Eye (tissue), 1 donor: ENCODE data around the gene MIF4GD.
"Not testable (repeated sequence)": the region's sequence is repeated elsewhere in the genome, so short reads cannot be mapped to it uniquely, and the experiment has no call there.

Source experiments
- DNase-seq: peaks from one replicate; pipeline ENCODE4 v3.0.0-alpha.2; 2015

MIF4GD gene

DNA sequence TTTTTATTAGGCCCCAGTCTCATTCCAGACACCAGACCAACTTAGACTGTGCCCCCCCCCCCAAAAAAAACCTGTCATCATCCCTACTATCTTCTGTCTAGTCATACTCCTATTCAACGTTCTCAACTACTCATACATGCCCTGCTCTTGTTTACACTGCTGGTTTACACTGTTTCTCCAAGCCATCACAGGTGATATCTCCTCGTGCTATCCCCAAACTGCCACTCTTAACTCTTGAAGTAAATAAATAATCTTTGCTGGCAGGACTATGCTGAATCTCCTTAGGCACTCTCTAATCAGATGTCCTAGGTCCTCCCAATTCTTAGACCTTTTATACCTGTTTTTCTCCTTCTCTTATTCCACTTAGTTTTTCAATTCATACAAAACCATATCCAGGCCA lies 13.8 kb downstream of the MIF4GD start:
- not testable (repeated sequence) for DNase-seq

- DNase-seq = not testable (repeated sequence)
Measured at GRCh38 chr17:75255954-75256698, 14.9 kb downstream of the MIF4GD start.

- DNase-seq = no peak
Measured at GRCh38 chr17:75252039-75252816, 18.8 kb downstream of the MIF4GD start.

DNA sequence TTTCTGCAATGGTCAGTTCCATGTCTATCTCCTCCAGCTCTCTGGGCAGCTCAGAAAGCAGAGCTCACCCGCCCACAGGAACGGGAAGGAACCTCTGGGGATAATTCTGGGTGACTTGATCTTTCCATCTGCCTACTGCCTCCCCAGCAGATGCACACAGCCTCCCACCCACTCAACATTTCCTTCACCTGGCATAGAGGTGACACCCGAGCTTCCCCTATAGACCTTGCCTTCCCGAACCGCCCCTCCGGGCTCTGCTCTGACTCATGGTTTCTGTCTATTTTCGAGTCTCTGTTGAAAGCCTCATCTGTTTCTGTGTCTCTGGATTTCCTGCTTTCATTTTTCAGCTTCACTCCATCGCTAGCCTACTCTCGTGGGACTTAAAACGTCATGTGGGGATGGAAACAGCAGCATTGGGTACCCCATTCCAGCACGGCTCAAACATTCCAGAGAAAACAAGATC lies 21.0 kb downstream of the MIF4GD start:
- DNase-seq = no peak

GRCh38 chr17:75249564-75249963 lies 21.5 kb downstream of the MIF4GD start:
- no peak for DNase-seq

- no peak for DNase-seq
Measured at GRCh38 chr17:75246404-75246803, 24.6 kb downstream of the MIF4GD start.

DNA sequence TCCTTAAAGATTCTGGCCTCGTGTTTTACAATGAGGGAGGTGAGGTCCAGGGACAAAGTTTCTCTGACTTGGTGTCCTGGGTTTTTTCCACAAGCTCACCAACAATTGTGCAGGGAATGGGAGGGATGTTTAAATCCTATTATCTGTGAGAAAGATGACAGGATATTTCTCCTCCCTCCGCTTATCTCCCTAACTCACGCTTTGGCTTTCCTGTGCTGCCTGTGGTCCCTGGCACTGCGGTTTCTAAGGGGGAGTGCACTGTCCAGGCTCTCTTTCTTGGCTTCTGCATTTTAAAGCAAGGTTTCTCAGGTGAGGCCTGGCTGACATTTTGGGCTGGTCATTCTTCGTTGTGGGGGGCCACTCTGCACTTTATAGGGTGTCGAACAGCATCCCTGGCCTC lies 26.0 kb downstream of the MIF4GD start:
- DNase-seq = no peak

GRCh38 chr17:75244133-75244866 lies 26.7 kb downstream of the MIF4GD start:
- DNase-seq = no peak

- no peak for DNase-seq
Measured at GRCh38 chr17:75242461-75243042, 28.5 kb downstream of the MIF4GD start.

- DNase-seq = no peak
Measured at GRCh38 chr17:75241996-75242460, 29.0 kb downstream of the MIF4GD start.

DNA sequence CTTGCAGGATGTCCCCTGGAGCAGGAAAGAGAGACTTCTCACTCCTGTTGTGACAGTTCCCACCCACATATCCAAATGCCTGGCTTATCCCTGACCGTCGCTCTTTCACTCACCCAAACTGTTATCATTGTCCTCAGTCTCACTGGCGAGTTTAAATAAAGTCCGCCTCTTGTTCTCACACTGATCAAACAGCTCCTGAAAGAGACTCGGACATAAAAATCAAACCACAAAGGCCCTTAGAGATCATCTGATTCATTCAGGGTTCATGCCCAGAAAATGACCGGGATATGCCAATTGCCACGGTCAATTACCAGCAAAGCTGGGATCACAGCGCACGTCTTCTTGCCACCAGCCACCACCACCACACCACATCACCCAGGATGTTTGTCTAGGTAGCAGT lies 29.5 kb downstream of the MIF4GD start:
- DNase-seq = no peak

DNA sequence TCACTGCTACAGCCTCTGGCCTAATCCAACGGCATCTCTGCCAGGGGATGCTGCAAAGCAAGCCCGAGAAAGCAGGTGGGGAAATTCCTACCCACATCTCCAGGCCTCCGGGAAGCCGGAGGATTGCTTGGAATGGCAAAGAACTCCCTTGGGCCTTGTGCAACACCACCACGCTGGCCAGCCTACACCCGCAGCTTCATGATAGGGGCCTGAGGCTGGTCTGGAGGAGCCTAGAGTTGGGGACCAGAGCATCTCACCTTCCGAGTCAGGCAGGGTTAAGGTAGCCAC lies 29.9 kb downstream of the MIF4GD start:
- DNase-seq = no peak

DNA sequence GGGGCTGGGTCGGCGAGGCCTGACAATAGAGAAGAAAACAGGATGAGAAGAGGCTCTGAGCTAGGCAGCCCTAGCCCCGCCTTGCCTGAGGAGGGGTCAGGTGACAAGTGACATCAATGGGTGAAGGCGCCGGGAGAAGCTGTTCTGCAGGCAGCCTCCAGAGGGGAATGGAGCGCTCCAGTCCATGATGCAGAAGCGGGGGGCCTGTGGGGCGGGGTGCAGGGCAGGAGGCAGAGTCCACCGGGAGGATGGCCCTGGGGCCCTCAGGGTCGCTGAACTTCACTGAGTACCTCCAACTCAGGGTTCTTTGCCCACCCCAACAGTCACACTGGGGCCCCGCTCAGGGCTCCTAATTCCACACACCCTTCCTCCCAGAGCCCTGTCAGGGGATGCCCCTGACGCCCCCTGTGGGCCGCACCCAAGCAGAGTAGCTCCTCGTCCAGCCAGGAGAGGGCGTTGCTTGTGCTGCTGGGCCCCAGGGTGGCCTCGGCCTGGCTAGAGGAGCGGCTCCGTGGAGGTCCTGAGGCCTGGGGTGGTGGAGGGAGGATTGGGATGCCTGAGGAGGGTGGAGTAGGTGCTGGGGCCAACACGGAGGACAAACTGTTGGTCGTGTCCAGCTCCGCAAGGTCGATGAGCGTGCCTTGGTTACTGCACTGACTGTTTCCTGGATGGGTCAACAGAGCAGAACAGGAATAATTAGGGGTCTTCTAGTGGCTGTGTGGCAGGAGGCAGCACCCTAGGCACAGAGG lies 30.5 kb downstream of the MIF4GD start:
- DNase-seq = peak; percentile 26

- no peak for DNase-seq
Measured at GRCh38 chr17:75239778-75240393, 31.1 kb downstream of the MIF4GD start.

DNA sequence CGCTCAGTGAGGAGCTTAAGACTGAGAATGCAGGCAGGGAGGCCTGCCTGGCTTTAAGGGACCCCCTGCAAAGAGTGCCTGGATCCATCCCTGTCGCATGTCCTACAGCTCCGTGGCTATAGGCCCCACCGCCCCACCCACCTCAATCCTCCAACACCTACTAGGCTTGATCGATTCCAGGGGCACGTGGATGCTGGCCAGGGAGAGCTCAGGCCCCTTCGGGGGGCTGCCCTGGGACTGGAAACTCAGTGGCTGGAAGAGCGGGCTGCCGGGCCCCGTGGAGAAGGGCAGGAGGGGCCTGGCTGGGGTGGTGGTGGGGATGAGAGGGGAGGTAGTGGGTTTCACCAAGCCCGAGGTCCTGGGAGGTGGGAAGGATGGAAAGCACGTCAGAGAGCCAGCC lies 31.8 kb downstream of the MIF4GD start:
- no peak for DNase-seq

- DNase-seq = peak; percentile 78
Measured at GRCh38 chr17:75238684-75239191, 32.3 kb downstream of the MIF4GD start.

GRCh38 chr17:75238020-75238580 lies 32.9 kb downstream of the MIF4GD start:
- DNase-seq = no peak

DNA sequence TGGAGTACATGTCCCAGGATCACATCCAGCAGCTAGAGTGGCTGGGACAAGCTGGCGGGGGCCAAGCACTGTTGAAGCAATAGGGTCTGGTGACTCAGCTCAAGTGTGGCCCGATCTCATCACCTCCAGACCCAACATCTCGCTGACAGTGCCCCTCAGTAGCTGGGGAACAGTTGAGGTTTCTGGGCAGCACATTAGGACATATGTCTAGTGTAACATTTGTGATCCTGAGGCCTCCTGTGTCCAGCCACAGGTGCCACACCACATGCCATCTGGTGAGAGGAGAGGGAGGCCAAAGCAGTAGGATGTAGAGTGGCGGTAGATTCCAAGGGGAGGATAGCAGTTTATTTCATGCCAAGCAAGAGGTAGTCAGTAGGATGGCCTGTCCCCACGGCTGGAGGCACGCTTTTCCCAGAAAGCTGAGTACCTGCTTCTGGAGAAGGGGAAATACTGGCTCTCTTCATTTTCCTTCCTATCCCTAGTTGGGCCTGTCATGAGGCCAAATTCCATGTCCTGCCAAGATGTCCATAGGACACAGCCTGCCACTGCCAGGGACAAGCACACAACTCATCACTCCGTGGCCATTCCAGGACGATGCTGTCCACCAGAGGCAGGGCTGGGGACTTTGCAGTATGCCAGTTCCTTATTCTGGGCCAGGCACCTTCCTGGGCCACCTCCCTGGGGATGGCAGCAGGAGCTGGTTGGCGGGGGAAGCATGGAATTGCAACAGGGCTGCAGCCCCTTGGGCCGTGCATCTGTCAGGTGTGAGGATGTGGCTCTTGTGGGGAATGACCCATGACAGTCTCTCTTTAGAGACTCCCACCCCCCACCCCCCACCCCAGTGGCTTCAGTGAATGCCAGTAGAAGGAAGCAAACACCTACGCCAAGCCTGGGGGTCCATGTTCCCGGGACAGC lies 33.7 kb downstream of the MIF4GD start:
- no peak for DNase-seq

DNA sequence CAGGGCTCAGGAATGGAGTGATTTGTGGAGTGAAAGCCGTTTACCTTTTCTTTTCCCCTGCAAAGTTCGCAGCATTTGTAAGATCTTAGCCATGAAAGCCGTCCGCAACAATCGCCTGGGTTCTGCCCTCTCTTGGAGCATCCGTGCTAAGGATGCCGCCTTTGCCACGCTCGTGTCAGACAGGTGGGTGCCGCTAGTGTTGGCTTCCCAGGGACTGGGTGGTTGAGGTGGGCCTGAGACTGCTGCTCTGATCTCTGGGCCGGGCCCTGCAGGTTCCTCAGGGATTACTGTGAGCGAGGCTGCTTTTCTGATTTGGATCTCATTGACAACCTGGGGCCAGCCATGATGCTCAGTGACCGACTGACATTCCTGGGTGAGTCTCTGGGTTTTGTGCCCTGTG lies 38.2 kb downstream of the MIF4GD start:
- no peak for DNase-seq

- no peak for DNase-seq
Measured at GRCh38 chr17:75231741-75232464, 39.1 kb downstream of the MIF4GD start.
